HEK293T (cell line): ENCODE data around the gene CD8B.
"Not testable (repeated sequence)": the region's sequence is repeated elsewhere in the genome, so short reads cannot be mapped to it uniquely, and the experiment has no call there.

ENCODE experiments used
- ELF4 ChIP-seq: fragments of 450-650 bp; IDR thresholded peaks from 2 replicates; pipeline ENCODE4 v1.6.1; 2017; ENCODE audit warnings: antibody characterized with exemption
- TARDBP ChIP-seq: fragments of 450-650 bp; IDR thresholded peaks from 2 replicates; pipeline ENCODE4 v1.6.1; 2016

GRCh38 chr2:86855981-86856380 lies 5.7 kb downstream of the CD8B start:
- not testable (repeated sequence) for TF ChIP-seq ELF4, TARDBP
